Fibroblast of lung (primary cell): ENCODE results near the gene RPL13A.

Experiments used
- CTCF ChIP-seq, 2 donors: IDR thresholded peaks in 1 of 2; conservative IDR thresholded peaks in 1 of 2; 1 replicate in 1 of 2; 2 replicates in 1 of 2; pipeline ENCODE4 v1.5.1; 2011 to 2012; ENCODE audit warnings: low read length in 2 of 2, control low read depth in 1 of 2, inconsistent platforms in 1 of 2, low read depth in 1 of 2, mild to moderate bottlenecking in 1 of 2
- EZH2 ChIP-seq: IDR thresholded peaks from 2 replicates; pipeline ENCODE4 v1.5.1; 2012; ENCODE audit warnings: low read length, control low read depth, mild to moderate bottlenecking; ENCODE audit errors: missing control alignments

GRCh38 chr19:49528211-49528771, 40.9 kb downstream of the RPL13A start:
- TF ChIP-seq CTCF (conservative IDR thresholded peaks at IDR 0.05 in 1 of 2, IDR thresholded peaks at IDR 0.05 in 1 of 2; ENCODE audit: low read depth in 1 of 2, low read length in 2 of 2), result no peak
- TF ChIP-seq EZH2, result no peak
